Erythroblast (primary cell): ENCODE measurements around the gene LCA5L.

ENCODE experiments used
- DNase-seq, 2 experiments: peaks; one replicate each; lab custom pipeline; 2025; lab: John Stamatoyannopoulos, UW
- GATA1 ChIP-seq: IDR thresholded peaks from 2 replicates; pipeline ENCODE4 v1.6.1; 2011; ENCODE audit warnings: low read depth, mild to moderate bottlenecking, control low read depth, low read length, moderate library complexity
- POLR2A ChIP-seq: IDR thresholded peaks from 2 replicates; pipeline ENCODE4 v1.6.1; 2011; ENCODE audit warnings: mild to moderate bottlenecking, low read length

The LCA5L gene

DNA sequence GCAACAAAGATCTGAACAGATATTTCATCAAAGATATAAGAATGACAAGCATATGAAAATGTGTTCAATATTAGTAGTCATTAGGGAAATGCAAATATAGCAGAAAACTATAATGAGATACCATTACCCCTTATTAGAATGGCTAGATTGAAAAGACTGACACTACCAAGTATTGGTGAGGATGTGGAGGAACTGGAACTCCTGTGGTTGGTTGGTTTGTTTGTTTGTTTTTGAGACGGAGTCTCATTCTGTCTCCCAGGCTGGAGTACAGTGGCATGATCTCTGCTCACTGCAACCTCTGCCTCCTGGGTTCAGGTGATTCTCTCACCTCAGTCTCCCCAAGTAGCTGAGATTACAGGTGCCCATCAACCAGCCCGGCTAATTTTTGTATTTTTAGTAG, 77.8 kb downstream of the LCA5L start:
- TF ChIP-seq GATA1 (no peak), POLR2A (no peak)
- DNase-seq = no peak

DNA sequence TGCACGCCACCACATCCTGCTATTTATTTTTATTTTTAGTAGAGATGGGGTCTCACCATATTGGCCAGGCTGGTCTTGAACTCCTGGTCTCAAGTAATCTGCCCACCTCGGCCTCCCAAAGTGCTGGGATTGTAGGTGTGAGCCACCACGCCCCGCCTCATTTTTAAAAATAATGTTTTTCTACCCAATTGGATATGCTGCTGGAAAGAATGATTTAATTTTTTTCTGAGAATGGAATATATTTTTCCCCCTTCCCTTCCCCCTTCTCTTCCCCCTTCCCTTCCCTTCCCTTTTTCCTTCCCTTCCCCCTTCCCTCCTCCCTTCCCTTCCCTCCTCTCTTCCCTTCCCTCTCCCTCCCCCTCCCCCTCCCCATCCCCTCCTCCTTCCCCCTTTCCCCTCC, 79.0 kb downstream of the LCA5L start:
- no peak for TF ChIP-seq GATA1
- TF ChIP-seq POLR2A = no peak
- DNase-seq = no peak

DNA sequence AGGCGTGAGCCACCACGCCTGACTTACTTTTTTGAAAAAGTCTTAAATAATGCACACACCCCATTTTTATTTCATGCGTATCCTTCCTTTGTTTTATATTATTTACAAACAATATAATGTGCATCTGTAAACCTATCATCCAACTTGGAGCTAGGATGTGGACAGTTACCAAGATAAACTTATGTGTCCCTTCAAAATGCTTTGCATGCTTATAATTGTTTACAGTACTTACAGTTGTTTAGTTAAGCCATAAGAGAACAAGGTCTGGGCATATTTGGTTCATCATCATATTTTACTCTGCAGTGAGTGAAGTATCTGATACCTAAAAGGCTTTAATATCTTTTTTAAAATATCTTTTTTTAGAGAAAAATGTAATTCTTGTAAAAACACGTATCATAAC, 80.6 kb downstream of the LCA5L start:
- TF ChIP-seq GATA1 = no peak
- no peak for DNase-seq

DNA sequence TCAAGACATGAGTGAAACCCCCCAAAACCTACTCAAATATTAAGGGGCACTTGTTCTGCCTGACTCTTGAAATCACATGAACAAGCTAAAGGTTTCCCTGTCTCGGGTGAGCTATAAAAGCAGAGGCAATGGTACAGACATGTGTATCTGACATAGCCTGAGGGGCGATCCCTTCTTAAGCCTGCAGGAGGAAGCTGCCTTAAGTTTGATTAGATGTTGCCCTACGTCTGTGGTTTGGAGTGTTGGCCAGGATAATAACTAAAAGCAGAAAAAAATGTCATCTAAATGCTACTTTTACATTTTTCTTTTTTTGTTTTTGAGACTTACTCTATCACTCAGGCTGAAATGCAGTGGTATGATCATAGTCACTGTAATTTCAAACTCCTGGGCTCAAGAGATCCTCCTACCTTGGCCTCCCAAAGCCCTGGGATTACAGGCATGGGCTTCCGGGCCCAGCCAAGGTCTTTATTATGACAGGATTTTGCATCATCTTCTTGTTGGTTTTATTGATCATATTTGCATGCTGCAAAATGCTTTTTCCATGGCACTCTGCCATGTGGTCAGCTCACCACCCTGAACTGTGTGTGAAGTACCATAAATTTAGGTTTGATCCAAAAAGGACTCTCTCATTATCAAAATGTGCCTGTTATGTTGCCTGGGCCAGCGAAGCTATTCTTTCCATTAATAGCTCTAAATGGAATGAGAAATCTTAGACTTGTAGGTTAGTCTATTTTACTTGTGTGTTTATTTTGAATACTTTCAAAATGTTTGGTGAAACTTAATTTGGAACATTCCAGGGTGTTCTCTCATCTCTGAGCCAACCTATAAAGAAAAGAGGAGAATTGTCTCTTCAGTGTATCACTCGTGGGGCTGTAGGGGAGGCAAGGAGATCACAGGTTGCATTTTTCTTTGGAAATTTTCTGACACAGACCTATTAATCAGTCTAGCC, 81.7 kb downstream of the LCA5L start:
- peak; percentile 31 to 55 for DNase-seq
- no peak for TF ChIP-seq POLR2A
- TF ChIP-seq GATA1 = no peak

DNA sequence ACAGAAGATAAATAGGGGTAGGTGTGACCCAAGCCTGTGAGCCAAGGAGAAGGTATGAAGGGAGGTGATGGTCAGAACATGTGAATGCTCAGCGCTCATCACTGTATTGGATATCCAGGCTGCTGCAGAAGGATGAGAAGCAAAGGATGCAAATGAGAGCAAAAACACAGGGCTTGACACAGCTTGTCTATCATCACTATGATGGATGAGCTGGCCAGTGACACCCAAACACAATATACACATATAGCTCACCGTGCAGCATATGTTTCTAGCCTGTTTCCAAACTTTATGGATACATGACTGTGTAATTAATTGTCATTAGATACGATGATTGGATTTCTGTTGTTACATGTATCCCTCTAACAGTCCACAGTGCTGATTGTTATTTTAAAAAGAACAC, 82.8 kb downstream of the LCA5L start:
- no peak for DNase-seq
- TF ChIP-seq POLR2A (no peak), GATA1 (no peak)

DNA sequence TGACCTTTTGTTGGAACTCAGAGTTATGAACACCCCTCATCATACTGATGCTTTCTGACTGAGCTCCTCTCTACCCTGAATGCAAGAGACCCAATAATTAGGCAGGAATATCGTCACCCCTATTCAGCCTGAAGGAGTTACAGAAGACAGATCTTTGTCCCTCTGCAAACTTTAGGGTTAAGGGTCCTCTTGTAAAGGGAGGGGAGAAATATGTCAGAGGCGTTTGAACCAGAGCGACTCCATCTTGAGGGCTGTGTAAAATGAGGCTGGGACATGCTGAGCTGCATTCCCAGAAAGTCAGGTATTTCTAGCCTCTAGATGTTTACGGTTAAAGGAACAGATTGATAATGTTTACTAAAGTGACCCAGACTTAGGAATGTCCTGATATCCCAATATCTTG, 86.2 kb downstream of the LCA5L start:
- no peak for DNase-seq

More for the DNA sequence above, 86.2 kb downstream of the LCA5L start:
- TF ChIP-seq GATA1 (no peak), POLR2A (no peak)
